ENCODE results near the gene RNU6-9.

GRCh38 chr19:866769-867300, 26.4 kb upstream of the RNU6-9 start:
- TF ChIP-seq CTCF (IDR thresholded peaks at IDR 0.05) (no peak), EZH2 (IDR thresholded peaks at IDR 0.05; ENCODE audit: borderline replicate concordance, insufficient read depth, low read depth, low read length, poor library complexity, severe bottlenecking) (no peak)

Data from B cell (primary cell).